Endothelial cell of umbilical vein (primary cell): ENCODE results near the gene NFIA.

ENCODE experiments used
- CTCF ChIP-seq, 2 donors: IDR thresholded peaks; 1 replicate in 1 of 2; 2 replicates in 1 of 2; pipeline ENCODE4 v1.5.1; 2011; ENCODE audit warnings: low read length in 2 of 2, mild to moderate bottlenecking in 2 of 2, moderate library complexity in 2 of 2, control low read depth in 1 of 2, inconsistent platforms in 1 of 2, low read depth in 1 of 2; ENCODE audit not compliant: insufficient read depth in 1 of 2; ENCODE audit errors: extremely low read depth in 1 of 2
- EZH2 ChIP-seq: IDR thresholded peaks from 2 replicates; pipeline ENCODE4 v1.6.1; 2012; ENCODE audit warnings: borderline replicate concordance, low read depth, mild to moderate bottlenecking, moderate library complexity, low read length, inconsistent platforms; ENCODE audit not compliant: severe bottlenecking
- GATA2 ChIP-seq: IDR thresholded peaks from 2 replicates; pipeline ENCODE4 v1.7.0; 2011; ENCODE audit warnings: low read depth, mild to moderate bottlenecking, moderate library complexity, mixed read lengths, low read length; ENCODE audit not compliant: insufficient read length, insufficient read depth
- MAX ChIP-seq: IDR thresholded peaks from 2 replicates; pipeline ENCODE4 v1.6.1; 2011; ENCODE audit not compliant: insufficient read depth, insufficient read length
- MYC ChIP-seq: IDR thresholded peaks from one replicate; pipeline ENCODE4 v1.6.1; 2011; ENCODE audit warnings: mild to moderate bottlenecking, low read depth, low read length
- POLR2A ChIP-seq: IDR thresholded peaks from 2 replicates; pipeline ENCODE4 v1.6.1; 2012; ENCODE audit warnings: low read depth, mild to moderate bottlenecking, control low read depth, low read length
- POLR2AphosphoS5 ChIP-seq: IDR thresholded peaks from 2 replicates; pipeline ENCODE4 v1.6.1; 2012; ENCODE audit warnings: low read depth, mild to moderate bottlenecking, control low read depth, low read length, moderate library complexity; ENCODE audit not compliant: insufficient read depth

- TF ChIP-seq POLR2A = no peak
- TF ChIP-seq MAX = no peak
- TF ChIP-seq EZH2 = no peak
- TF ChIP-seq GATA2 = no peak
- no peak for TF ChIP-seq CTCF (IDR thresholded peaks at IDR 0.05; ENCODE audit: extremely low read depth in 1 of 2, insufficient read depth in 1 of 2, low read depth in 1 of 2, low read length in 2 of 2)
- no peak for TF ChIP-seq POLR2AphosphoS5
- TF ChIP-seq MYC = no peak
Observed at GRCh38 chr1:61247051-61247825, 164.9 kb downstream of the NFIA start.
